A549 (cell line): ENCODE data around the gene TRERF1. TPM values are rescaled to one million over a fixed set of nuclear protein-coding genes. Genes with fewer than 3 reads are reported as not detected.

Experiments
- ATAC-seq, 2 experiments: fragments of 200-7000 bp in 1 of 2; fragments of >200 bp in 1 of 2; cut with Nextera tagmentation in 1 of 2; cut with Tn5 transposase in 1 of 2; 3 replicates each; pipeline versions ENCODE4 v1.8.0 to v1.9.1; 2018 to 2020; ENCODE audit warnings: mild to moderate bottlenecking in 1 of 2, moderate library complexity in 1 of 2
- CTCF ChIA-PET: fragments of 300-600 bp; sonication (Branson Sonifier 250); formaldehyde crosslinking; extraction: SDS; loops from one replicate; lab custom pipeline; 2021; ENCODE audit warnings: antibody characterized with exemption, inconsistent platforms; lab: Yijun Ruan, JAX
- POLR2A ChIA-PET: fragments of 350-600 bp; formaldehyde crosslinking; extraction: SDS; loops from one replicate; lab custom pipeline; 2021; ENCODE audit warnings: antibody characterized with exemption, inconsistent platforms; lab: Yijun Ruan, JAX
- DNase-seq, 2 experiments: peaks; one replicate each; pipeline versions ENCODE4 v3.0.0 to v3.0.0-alpha.2; 2011 to 2016; ENCODE audit warnings: low read depth in 1 of 2, low spot score in 1 of 2
- FAIRE-seq: peaks from 2 replicates; lab custom pipeline; 2011; peaks lifted over from hg19 to GRCh38; lab: Jason Lieb, UNC
- H3K27ac ChIP-seq, 2 experiments: fragments of >200 bp; sonication (Bioruptor Twin); formaldehyde crosslinking; 3 replicates each; pipeline ENCODE4 v1.5.1; 2016 to 2017
- H3K4me1 ChIP-seq: fragments of >200 bp; sonication (Bioruptor Twin); formaldehyde crosslinking; 3 replicates; pipeline ENCODE4 v1.6.1; 2016
- H3K4me2 ChIP-seq: fragments of >200 bp; sonication (Bioruptor Twin); formaldehyde crosslinking; 3 replicates; pipeline ENCODE4 v1.6.1; 2016
- H3K4me3 ChIP-seq: fragments of >200 bp; sonication (Bioruptor Twin); formaldehyde crosslinking; 3 replicates; pipeline ENCODE4 v1.5.1; 2016
- H3K9me3 ChIP-seq: fragments of >200 bp; sonication (Bioruptor Twin); formaldehyde crosslinking; 3 replicates; pipeline ENCODE4 v1.6.1; 2016
- ATOH8 ChIP-seq: fragments of 250-450 bp; sonication (Bioruptor Pico); IDR thresholded peaks from 2 replicates; pipeline ENCODE4 v1.5.0; 2020; ENCODE audit warnings: low read depth, mild to moderate bottlenecking, moderate library complexity
- BCL3 ChIP-seq: fragments of >200 bp; sonication (Bioruptor Twin); formaldehyde crosslinking; IDR thresholded peaks from 3 replicates; pipeline ENCODE4 v1.6.1; 2016
- CBX8 ChIP-seq: fragments of 200-600 bp; sonication (generic); IDR thresholded peaks from 2 replicates; pipeline ENCODE4 v1.6.1; 2016
- E2F6 ChIP-seq: IDR thresholded peaks from 2 replicates; pipeline ENCODE4 v1.6.1; 2012; ENCODE audit warnings: low read depth, borderline replicate concordance
- EHMT2 ChIP-seq: fragments of 200-600 bp; sonication (generic); IDR thresholded peaks from 2 replicates; pipeline ENCODE4 v1.6.1; 2016; ENCODE audit warnings: antibody characterized with exemption, low read depth, mild to moderate bottlenecking, moderate library complexity
- FOXS1 ChIP-seq: fragments of 250-450 bp; sonication (Bioruptor Pico); IDR thresholded peaks from 2 replicates; pipeline ENCODE4 v1.5.0; 2020; ENCODE audit warnings: mild to moderate bottlenecking, moderate library complexity
- GATA3 ChIP-seq: IDR thresholded peaks from 2 replicates; pipeline ENCODE4 v1.6.1; 2012; ENCODE audit warnings: borderline replicate concordance
- HDAC2 ChIP-seq: fragments of 200-600 bp; sonication (generic); IDR thresholded peaks from 2 replicates; pipeline ENCODE4 v1.6.1; 2016
- HOXB5 ChIP-seq: fragments of 250-450 bp; sonication (Bioruptor Pico); IDR thresholded peaks from 2 replicates; pipeline ENCODE4 v1.5.0; 2020; ENCODE audit warnings: mild to moderate bottlenecking, moderate library complexity
- JUNB ChIP-seq: fragments of >200 bp; sonication (Bioruptor Twin); formaldehyde crosslinking; IDR thresholded peaks from 2 replicates; pipeline ENCODE4 v1.6.1; 2016
- KDM1A ChIP-seq: fragments of 200-600 bp; sonication (generic); IDR thresholded peaks from 2 replicates; pipeline ENCODE4 v1.6.1; 2016; ENCODE audit warnings: low read depth, mild to moderate bottlenecking
- KDM5A ChIP-seq: fragments of 200-600 bp; sonication (generic); IDR thresholded peaks from 2 replicates; pipeline ENCODE4 v1.6.1; 2016; ENCODE audit warnings: antibody characterized with exemption, mild to moderate bottlenecking
- NFE2L2 ChIP-seq: fragments of 150-350 bp; conservative IDR thresholded peaks from 2 replicates; pipeline ENCODE4 v1.6.1; 2014; ENCODE audit warnings: low read length
- NR3C1 ChIP-seq: fragments of >200 bp; sonication (Bioruptor Twin); formaldehyde crosslinking; IDR thresholded peaks from 3 replicates; pipeline ENCODE4 v1.6.1; 2017
- PBX3 ChIP-seq: IDR thresholded peaks from 2 replicates; pipeline ENCODE4 v1.6.1; 2012
- RAD21 ChIP-seq, 2 experiments: fragments of >200 bp in 1 of 2; sonication (Bioruptor Twin) in 1 of 2; formaldehyde crosslinking in 1 of 2; IDR thresholded peaks in 1 of 2; conservative IDR thresholded peaks in 1 of 2; 2 replicates in 1 of 2; 3 replicates in 1 of 2; pipeline ENCODE4 v1.6.1; 2012 to 2018; ENCODE audit warnings: inconsistent platforms in 1 of 2
- RARB ChIP-seq: fragments of 250-450 bp; sonication (Bioruptor Pico); IDR thresholded peaks from 2 replicates; pipeline ENCODE4 v1.8.0; 2021; ENCODE audit warnings: mild to moderate bottlenecking, moderate library complexity
- RCOR1 ChIP-seq: fragments of 150-350 bp; IDR thresholded peaks from 2 replicates; pipeline ENCODE4 v1.6.1; 2014; ENCODE audit warnings: antibody characterized with exemption, low read length, low read depth
- RNF2 ChIP-seq: fragments of 200-600 bp; sonication (generic); IDR thresholded peaks from 2 replicates; pipeline ENCODE4 v1.6.1; 2016; ENCODE audit warnings: low read depth, mild to moderate bottlenecking, antibody characterized with exemption, moderate library complexity, borderline replicate concordance
- SMC3 ChIP-seq: fragments of >200 bp; sonication (Bioruptor Twin); formaldehyde crosslinking; IDR thresholded peaks from 3 replicates; pipeline ENCODE4 v1.6.1; 2018; ENCODE audit warnings: inconsistent platforms
- SREBF2 ChIP-seq: fragments of 450-650 bp; IDR thresholded peaks from 2 replicates; pipeline ENCODE4 v1.6.1; 2014; ENCODE audit warnings: mild to moderate bottlenecking, moderate library complexity
- TP53 ChIP-seq: fragments of 250-450 bp; sonication (Bioruptor Pico); IDR thresholded peaks from 2 replicates; pipeline ENCODE4 v1.5.0; 2021; ENCODE audit warnings: mild to moderate bottlenecking, moderate library complexity
- USF2 ChIP-seq: fragments of 450-650 bp; IDR thresholded peaks from 2 replicates; pipeline ENCODE4 v1.6.1; 2014; ENCODE audit warnings: antibody characterized with exemption
- ZFP36 ChIP-seq: fragments of 450-650 bp; IDR thresholded peaks from 2 replicates; pipeline ENCODE4 v1.6.1; 2014; ENCODE audit warnings: borderline replicate concordance; ENCODE audit not compliant: partially characterized antibody
- WGBS: methylation state at CpG from one replicate; pipeline ENCODE4 v1.1.6; 2017; ENCODE audit errors: missing lambda C conversion rate; 5-methylcytosine and 5-hydroxymethylcytosine counted together
- polyA plus RNA-seq, 4 experiments: library from polyadenylated mRNA; depleted of rRNA in 3 of 4; stranded (reverse); fragments of >200 nt; fragmentation: RNase III in 1 of 4; extraction: RNeasy Plus Mini Kit Qiagen cat#74134 plus additional on column Dnase treatment in 1 of 4; gene quantifications; 2 replicates in 3 of 4; 3 replicates in 1 of 4; pipeline ENCODE4 v1.2.3, GENCODE V29; 2011 to 2017

Gene TRERF1
- polyA plus RNA-seq, 2 of the 4 experiments (the other 2 are of a cell fraction), result 2.4 to 3.5 TPM

- H3K4me2 ChIP-seq, result peak overlapping the region; percentile 88; the same call in 2 of the 3 replicates
Measured at GRCh38 chr6:42448927-42449659, 2.6 kb downstream of the TRERF1 start.

GRCh38 chr6:42448391-42448790 lies 3.3 kb downstream of the TRERF1 start:
- CTCF ChIA-PET, result interaction anchor here (1.0 to 1.7 kb wide), 4 partner anchors 20 to 100 kb away, joined by 3 to 6 read pairs (median 4); no protein-coding TSS in a partner anchor
- no peak overlapping the region for H3K27ac ChIP-seq
- no peak overlapping the region for H3K4me3 ChIP-seq
- H3K9me3 ChIP-seq, result no peaks in the 10 kb centered on the region
- DNase-seq, result no peak
- H3K4me2 ChIP-seq, result no peak overlapping the region
- no peak for FAIRE-seq
- 90% methylated on average over 5 of the region's 5 CpGs for WGBS
- no peak for ATAC-seq
- no peak for TF ChIP-seq NR3C1
- TF ChIP-seq RNF2, result no peak
- TF ChIP-seq TP53 (CRISPR knock-in tag), result no peak
- no peak for TF ChIP-seq HOXB5
- TF ChIP-seq SMC3, result no peak
- TF ChIP-seq USF2, result no peak
- TF ChIP-seq KDM1A, result no peak
- TF ChIP-seq ZFP36, result no peak
- no peak for TF ChIP-seq BCL3
- TF ChIP-seq EHMT2, result no peak
- TF ChIP-seq PBX3, result no peak
- no peak for TF ChIP-seq E2F6
- TF ChIP-seq HDAC2, result no peak
- no peak for TF ChIP-seq GATA3
- peaks cover 18% of the 10 kb centered on the region for H3K4me1 ChIP-seq
- POLR2A ChIA-PET, result no interaction called here

More at GRCh38 chr6:42448927-42449659, 2.6 kb downstream of the TRERF1 start:
- no peak for TF ChIP-seq E2F6
- TF ChIP-seq NFE2L2, result no peak
- TF ChIP-seq FOXS1 (CRISPR knock-in tag), result no peak
- no peak for TF ChIP-seq RARB (CRISPR knock-in tag)
- no peak for TF ChIP-seq CBX8
- TF ChIP-seq KDM5A, result no peak
- TF ChIP-seq RCOR1, result no peak
- TF ChIP-seq HOXB5, result no peak
- no peak for TF ChIP-seq HDAC2
- TF ChIP-seq SREBF2, result no peak
- TF ChIP-seq RAD21 (conservative IDR thresholded peaks at IDR 0.05 in 1 of 2, IDR thresholded peaks at IDR 0.05 in 1 of 2), result no peak
- TF ChIP-seq JUNB, result no peak
- TF ChIP-seq ATOH8 (CRISPR knock-in tag), result no peak
- H3K4me1 ChIP-seq, result peaks cover 23% of the 10 kb centered on the region
- no peak overlapping the region for H3K27ac ChIP-seq
- FAIRE-seq, result no peak
- POLR2A ChIA-PET, result no interaction called here
- no peak for ATAC-seq
- no peaks in the 10 kb centered on the region for H3K9me3 ChIP-seq
- WGBS, result 68% methylated on average over 7 of the region's 7 CpGs
- H3K4me3 ChIP-seq, result no peak overlapping the region
- DNase-seq, result no peak
- CTCF ChIA-PET, result interaction anchor here (0.6 to 1.7 kb wide), 6 partner anchors 21 to 152 kb away, joined by 3 to 5 read pairs (median 4); no protein-coding TSS in a partner anchor
